Stomach (tissue), 9 donors: ENCODE measurements around the gene PTPRJ. TPM values are rescaled to one million over a fixed set of nuclear protein-coding genes. Genes with fewer than 3 reads are reported as not detected.

Experiments used
- DNase-seq, 2 donors: peaks; one replicate each; pipeline versions ENCODE4 v3.0.0 to v3.0.0-alpha.2; 2013 to 2019
- H3K27ac ChIP-seq, 5 donors: fragments of 200-600 bp in 4 of 5; sonication (generic) in 4 of 5; one replicate each; pipeline ENCODE4 v1.5.1; 2013 to 2019; ENCODE audit warnings: mild to moderate bottlenecking in 1 of 5, moderate library complexity in 1 of 5
- H3K27me3 ChIP-seq, 3 donors: fragments of 200-600 bp; sonication (generic); one replicate each; pipeline ENCODE4 v1.5.1; 2017 to 2019; ENCODE audit warnings: mixed run types in 1 of 3
- H3K36me3 ChIP-seq, 4 donors: fragments of 200-600 bp; sonication (generic); 1 replicate in 3 of 4; 2 replicates in 1 of 4; pipeline ENCODE4 v1.5.1; 2016 to 2019
- H3K4me1 ChIP-seq, 4 donors: fragments of 200-600 bp; sonication (generic); one replicate each; pipeline ENCODE4 v1.5.1; 2016 to 2019
- H3K4me3 ChIP-seq, 4 donors: fragments of 200-600 bp; sonication (generic) in 3 of 4; one replicate each; pipeline ENCODE4 v1.5.1; 2016 to 2019; ENCODE audit warnings: mild to moderate bottlenecking in 1 of 4
- H3K9me3 ChIP-seq, 4 donors: fragments of 200-600 bp; sonication (generic); one replicate each; pipeline ENCODE4 v1.5.1; 2016 to 2019
- CTCF ChIP-seq, 7 experiments: fragments of 450-650 bp in 4 of 7; fragments of 200-600 bp in 3 of 7; sonication (generic) in 3 of 7; IDR thresholded peaks; one replicate each; pipeline ENCODE4 v1.5.1; 2016 to 2019; ENCODE audit warnings: antibody characterized with exemption in 7 of 7, control low read depth in 2 of 7, mild to moderate bottlenecking in 1 of 7
- EP300 ChIP-seq: sonication (generic); formaldehyde crosslinking; IDR thresholded peaks from one replicate; pipeline ENCODE4 v1.6.1; 2017; ENCODE audit warnings: antibody characterized with exemption
- POLR2A ChIP-seq, 4 donors: fragments of 450-650 bp; IDR thresholded peaks; one replicate each; pipeline ENCODE4 v1.6.1; 2016; ENCODE audit warnings: antibody characterized with exemption in 4 of 4, control low read depth in 2 of 4, mild to moderate bottlenecking in 1 of 4, moderate library complexity in 1 of 4
- POLR2AphosphoS5 ChIP-seq, 3 donors: sonication (generic); formaldehyde crosslinking; IDR thresholded peaks; one replicate each; pipeline ENCODE4 v1.6.1; 2016; ENCODE audit warnings: antibody characterized with exemption in 3 of 3
- WGBS, 5 donors: extraction: QIAGEN DNeasy Blood & Tissue Kit in 3 of 5; methylation state at CpG; one replicate each; pipeline versions ENCODE4 v1.1.5 to v1.1.7; 2013 to 2018; 5-methylcytosine and 5-hydroxymethylcytosine counted together
- intact Hi-C: fragments of 100-400 bp; cut with DNase I; formaldehyde crosslinking; loops from one replicate; pipeline ENCODE4 v1.15.1; 2023; ENCODE audit warnings: low total_unique reads
- polyA plus RNA-seq, 3 donors: library from polyadenylated mRNA; stranded (reverse); fragments of 200-250 nt; gene quantifications; one replicate each; pipeline ENCODE4 v1.2.3, GENCODE V29; 2013
- total RNA-seq, 5 donors: library from RNA; depleted of rRNA; stranded (reverse); fragments of >200 nt; gene quantifications; one replicate each; pipeline versions ENCODE4 v1.1.0 to v1.2.3, GENCODE V29; 2014 to 2016
- donor health status: healthy with polysubstance abuse.
- donor health status: Bipolar disorder and iron deficiency.
- donor health status: healthy.

The PTPRJ gene
- total and polyA plus RNA-seq, 8 donors = 2.6 to 351 (median 20.7) TPM

GRCh38 chr11:48154151-48154550 lies 173.8 kb downstream of the PTPRJ start:
- 89 to 93% (median 89%) methylated on average over 3 of the region's 3 CpGs for WGBS, 5 donors
- H3K36me3 ChIP-seq = peaks cover 28 to 92% (median 83%) of the 10 kb centered on the region in 4 donors
- no peak for TF ChIP-seq CTCF (IDR thresholded peaks at IDR 0.05)
- no peak for TF ChIP-seq POLR2A (IDR thresholded peaks at IDR 0.05)
- no peak for TF ChIP-seq EP300
- no peak for TF ChIP-seq POLR2AphosphoS5 (IDR thresholded peaks at IDR 0.05)
- peaks cover 0 to 14% (median 0%) of the 10 kb centered on the region in 4 donors for H3K9me3 ChIP-seq
- no peak for DNase-seq
- intact Hi-C loops = no loop called here
- no peaks in the 10 kb centered on the region for H3K27me3 ChIP-seq
- no peak overlapping the region for H3K27ac ChIP-seq
- H3K4me3 ChIP-seq = no peak overlapping the region
- H3K4me1 ChIP-seq = no peaks in the 10 kb centered on the region

GRCh38 chr11:48161951-48162884 lies 181.9 kb downstream of the PTPRJ start:
- intact Hi-C loops = no loop called here
- no peaks in the 10 kb centered on the region for H3K27me3 ChIP-seq
- no peak for TF ChIP-seq POLR2AphosphoS5 (IDR thresholded peaks at IDR 0.05)
- no peak for TF ChIP-seq CTCF (IDR thresholded peaks at IDR 0.05)
- TF ChIP-seq EP300 = no peak
- TF ChIP-seq POLR2A (IDR thresholded peaks at IDR 0.05) = no peak
- DNase-seq = no peak
- H3K9me3 ChIP-seq = no peaks in the 10 kb centered on the region
- no peak overlapping the region for H3K27ac ChIP-seq
- H3K4me1 ChIP-seq = no peaks in the 10 kb centered on the region
- H3K4me3 ChIP-seq = no peak overlapping the region
- peaks cover 12 to 96% (median 75%) of the 10 kb centered on the region in 4 donors for H3K36me3 ChIP-seq
- WGBS, 5 donors = 65 to 75% (median 73%) methylated on average over 6 of the region's 6 CpGs

- no peak for DNase-seq
- WGBS, 5 donors = 79 to 100% (median 87%) methylated on average over 1 of the region's 1 CpG
- TF ChIP-seq CTCF (IDR thresholded peaks at IDR 0.05) (no peak), POLR2A (IDR thresholded peaks at IDR 0.05) (no peak)
- Histone ChIP-seq H3K4me1 (no peaks in the 10 kb centered on the region), H3K9me3 (no peaks in the 10 kb centered on the region), H3K27ac (no peak overlapping the region), H3K36me3 (peaks cover 12 to 96% (median 75%) of the 10 kb centered on the region in 4 donors), H3K27me3 (no peaks in the 10 kb centered on the region), H3K4me3 (no peak overlapping the region)
- intact Hi-C loops = no loop called here
Measured at GRCh38 chr11:48162885-48163268, 182.5 kb downstream of the PTPRJ start.

GRCh38 chr11:48163360-48164100 lies 183.2 kb downstream of the PTPRJ start:
- no peak overlapping the region for H3K4me3 ChIP-seq
- no peak for TF ChIP-seq POLR2A (IDR thresholded peaks at IDR 0.05)
- no peak for TF ChIP-seq EP300
- no peak for TF ChIP-seq CTCF (IDR thresholded peaks at IDR 0.05)
- no peak for TF ChIP-seq POLR2AphosphoS5 (IDR thresholded peaks at IDR 0.05)
- 86 to 94% (median 93%) methylated on average over 12 of the region's 12 CpGs for WGBS, 5 donors
- no peak for DNase-seq
- no peaks in the 10 kb centered on the region for H3K4me1 ChIP-seq
- no peak overlapping the region for H3K27ac ChIP-seq
- no peaks in the 10 kb centered on the region for H3K27me3 ChIP-seq
- no peaks in the 10 kb centered on the region for H3K9me3 ChIP-seq
- intact Hi-C loops = no loop called here
- peaks cover 12 to 92% (median 77%) of the 10 kb centered on the region in 4 donors for H3K36me3 ChIP-seq
